HTR-8/SVneo (cell line): ENCODE measurements around the gene CTNNBL1.
"Not testable (repeated sequence)": the region's sequence is repeated elsewhere in the genome, so short reads cannot be mapped to it uniquely, and the experiment has no call there.

Experiments used
- DNase-seq: peaks from one replicate; pipeline ENCODE4 v3.0.0; 2011; ENCODE audit warnings: low spot score, mixed read lengths; ENCODE audit not compliant: insufficient read length
- FAIRE-seq: peaks from 2 replicates; lab custom pipeline; 2011; peaks lifted over from hg19 to GRCh38; lab: Jason Lieb, UNC

The CTNNBL1 gene

GRCh38 chr20:37839432-37839827, 145.6 kb downstream of the CTNNBL1 start:
- no peak for DNase-seq
- FAIRE-seq = no peak

GRCh38 chr20:37839955-37840354, 146.1 kb downstream of the CTNNBL1 start:
- no peak for FAIRE-seq

GRCh38 chr20:37841389-37841788, 147.6 kb downstream of the CTNNBL1 start:
- DNase-seq (no peak), FAIRE-seq (no peak)

More at GRCh38 chr20:37839955-37840354, 146.1 kb downstream of the CTNNBL1 start:
- no peak for DNase-seq

GRCh38 chr20:37841971-37842370, 148.1 kb downstream of the CTNNBL1 start:
- FAIRE-seq = no peak

GRCh38 chr20:37845241-37845681, 151.4 kb downstream of the CTNNBL1 start:
- FAIRE-seq = peak; percentile 80
- DNase-seq = no peak

More at GRCh38 chr20:37841971-37842370, 148.1 kb downstream of the CTNNBL1 start:
- DNase-seq = no peak

- DNase-seq = no peak
- FAIRE-seq = no peak
Observed at GRCh38 chr20:37845878-37846277, 152.0 kb downstream of the CTNNBL1 start.

- DNase-seq (no peak), FAIRE-seq (no peak)
Observed at GRCh38 chr20:37846573-37846972, 152.7 kb downstream of the CTNNBL1 start.

GRCh38 chr20:37848706-37849105, 154.9 kb downstream of the CTNNBL1 start:
- DNase-seq (no peak), FAIRE-seq (no peak)

- DNase-seq = no peak
- FAIRE-seq = no peak
Observed at GRCh38 chr20:37849156-37849555, 155.3 kb downstream of the CTNNBL1 start.

GRCh38 chr20:37849566-37849965, 155.7 kb downstream of the CTNNBL1 start:
- no peak for FAIRE-seq
- no peak for DNase-seq

- no peak for DNase-seq
- FAIRE-seq = no peak
Observed at GRCh38 chr20:37850036-37850592, 156.3 kb downstream of the CTNNBL1 start.

GRCh38 chr20:37850724-37851355, 157.0 kb downstream of the CTNNBL1 start:
- FAIRE-seq (peak; percentile 31), DNase-seq (no peak)

GRCh38 chr20:37852666-37853065, 158.8 kb downstream of the CTNNBL1 start:
- DNase-seq (no peak), FAIRE-seq (no peak)

- FAIRE-seq (no peak), DNase-seq (no peak)
Observed at GRCh38 chr20:37853823-37854375, 160.1 kb downstream of the CTNNBL1 start.

GRCh38 chr20:37856034-37856433, 162.2 kb downstream of the CTNNBL1 start:
- FAIRE-seq, DNase-seq: not testable (repeated sequence)

- DNase-seq (no peak), FAIRE-seq (peak; percentile 89)
Observed at GRCh38 chr20:37856932-37857660, 163.3 kb downstream of the CTNNBL1 start.

- no peak for FAIRE-seq
- DNase-seq = no peak
Observed at GRCh38 chr20:37859406-37860171, 165.8 kb downstream of the CTNNBL1 start.

- FAIRE-seq = no peak
- no peak for DNase-seq
Observed at GRCh38 chr20:37863289-37863688, 169.5 kb downstream of the CTNNBL1 start.

- DNase-seq (no peak), FAIRE-seq (no peak)
Observed at GRCh38 chr20:37864298-37864697, 170.5 kb downstream of the CTNNBL1 start.

- FAIRE-seq (no peak), DNase-seq (no peak)
Observed at GRCh38 chr20:37866051-37866450, 172.2 kb downstream of the CTNNBL1 start.
